Stimulated activated CD8-positive, alpha-beta memory T cell treated with anti-CD3 and anti-CD28 coated beads, Interleukin-15, amount 100 ng/mL, for 48 hours (primary cell): ENCODE results near the gene BAX.
"Not testable (repeated sequence)": the region's sequence is repeated elsewhere in the genome, so short reads cannot be mapped to it uniquely, and the experiment has no call there.

Experiments
- DNase-seq, 2 donors: peaks; one replicate each; pipeline ENCODE4 v3.0.0-alpha.2; 2020; ENCODE audit warnings: low read depth in 2 of 2

BAX gene

DNA sequence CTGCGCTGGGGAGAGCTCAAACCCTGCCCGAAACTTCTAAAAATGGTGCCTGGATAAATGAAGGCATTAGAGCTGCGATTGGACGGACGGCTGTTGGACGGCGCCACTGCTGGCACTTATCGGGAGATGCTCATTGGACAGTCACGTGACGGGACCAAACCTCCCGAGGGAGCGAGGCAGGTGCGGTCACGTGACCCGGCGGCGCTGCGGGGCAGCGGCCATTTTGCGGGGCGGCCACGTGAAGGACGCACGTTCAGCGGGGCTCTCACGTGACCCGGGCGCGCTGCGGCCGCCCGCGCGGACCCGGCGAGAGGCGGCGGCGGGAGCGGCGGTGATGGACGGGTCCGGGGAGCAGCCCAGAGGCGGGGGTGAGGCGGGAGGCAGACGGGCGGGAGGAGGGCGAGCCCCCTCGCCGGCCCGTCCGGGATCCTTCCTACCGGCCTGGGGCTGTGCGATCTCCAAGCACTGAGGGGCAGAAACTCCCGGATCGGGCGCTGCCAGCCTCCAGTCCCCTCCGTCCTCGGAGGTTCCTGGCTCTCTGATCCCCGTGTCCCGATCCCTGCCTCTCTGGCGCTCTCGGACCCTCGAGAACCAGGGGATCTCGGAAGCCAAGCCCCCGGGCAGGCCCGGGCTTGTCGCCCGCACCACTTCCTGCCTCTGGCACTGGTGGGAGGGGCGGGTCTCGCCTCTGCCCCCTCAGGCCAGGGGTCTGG lies at the start of gene BAX:
Gene BAX (plus strand): TSS at position 281 of the 713 bp plus-strand sequence. CDS start 54 bp downstream, at position 335.
- DNase-seq: peak; percentile 95 to 97

DNA sequence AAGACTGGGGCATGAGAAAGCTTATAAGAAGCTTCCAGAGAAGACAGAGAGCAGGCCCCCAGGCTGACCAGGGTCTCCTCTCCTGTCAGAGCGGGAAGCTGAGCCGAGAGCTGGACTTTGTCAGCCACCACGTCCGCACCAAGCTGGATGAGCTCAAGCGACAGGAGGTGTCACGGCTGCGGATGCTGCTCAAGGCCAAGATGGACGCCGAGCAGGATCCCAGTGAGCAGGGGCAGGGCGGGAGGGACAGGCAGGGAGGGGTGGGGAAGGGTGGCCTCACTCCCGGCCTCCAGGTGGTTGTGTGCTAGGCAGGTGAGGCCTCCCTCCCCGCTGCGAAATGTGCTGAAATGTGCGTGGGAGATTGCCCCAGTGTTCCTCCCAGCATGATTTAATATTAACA lies 49.0 kb upstream of the BAX start:
- DNase-seq: no peak

DNA sequence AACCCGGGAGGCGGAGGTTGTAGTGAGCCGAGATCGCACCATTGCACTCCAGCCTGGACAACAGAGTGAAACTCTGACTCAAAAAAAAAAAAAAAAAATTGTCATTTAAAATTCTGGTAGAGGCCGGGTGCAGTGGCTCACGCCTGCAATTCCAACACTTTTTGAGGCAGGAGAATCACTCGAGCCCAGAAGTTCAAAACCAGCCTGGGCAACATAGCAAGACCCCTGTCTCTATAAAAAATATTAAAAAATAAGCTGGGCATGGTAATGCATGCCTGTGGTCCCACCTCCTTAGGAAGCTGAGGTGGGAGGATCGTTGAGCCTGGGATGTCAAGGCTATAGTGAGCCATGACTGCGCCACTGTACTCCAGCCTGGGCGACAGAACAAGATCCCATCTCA lies 48.4 kb upstream of the BAX start:
- no peak for DNase-seq

DNA sequence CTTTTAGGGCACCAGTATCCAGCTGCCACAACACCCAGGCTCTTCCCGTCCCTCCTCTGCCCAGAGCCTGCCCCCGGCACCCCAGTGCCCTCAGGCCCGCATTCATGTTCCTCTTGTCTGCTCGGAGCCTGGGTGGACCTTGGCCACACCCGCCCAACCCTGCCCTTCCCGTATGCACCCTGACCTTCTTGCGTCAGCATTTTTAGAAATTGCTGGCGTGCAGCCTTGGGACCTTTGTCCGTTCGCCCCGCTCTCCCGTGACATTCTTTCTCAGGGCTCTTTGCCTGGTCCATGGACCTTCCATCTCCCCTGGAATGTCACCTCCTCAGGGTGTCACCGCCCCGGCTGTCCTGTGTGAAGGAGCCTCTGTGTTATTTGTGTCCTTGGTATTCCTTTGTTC lies 47.0 kb upstream of the BAX start:
- no peak for DNase-seq

DNA sequence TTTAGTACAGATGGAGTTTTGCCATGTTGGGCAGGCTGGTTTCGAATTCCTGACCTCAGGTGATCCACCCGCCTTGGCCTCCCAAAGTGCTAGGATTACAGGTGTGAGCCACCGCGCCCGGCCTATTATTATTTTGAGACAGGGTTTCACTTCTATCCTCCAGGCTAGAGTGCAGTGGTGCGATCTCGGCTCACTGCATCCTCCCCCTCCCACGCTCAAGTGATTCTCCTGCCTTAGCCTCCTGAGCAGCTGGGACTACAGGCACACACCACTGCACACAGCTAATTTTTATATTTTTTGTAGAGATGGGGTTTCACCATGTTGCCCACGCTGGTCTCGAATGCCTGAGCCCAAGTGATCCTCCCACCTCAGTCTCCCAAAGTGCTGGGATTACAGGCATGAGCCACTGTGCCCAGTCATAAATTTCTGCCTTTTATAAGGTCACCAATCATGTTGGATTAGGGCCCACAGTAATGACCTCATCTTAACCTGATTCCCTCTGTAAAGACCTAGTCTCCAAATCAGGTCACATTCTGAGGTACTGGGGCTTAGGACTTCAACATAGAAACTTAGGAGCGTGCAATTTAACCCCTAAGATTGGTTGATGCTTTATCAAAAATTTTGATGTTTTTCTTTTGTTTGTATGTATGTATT lies 45.1 kb upstream of the BAX start:
- not testable (repeated sequence) for DNase-seq

DNA sequence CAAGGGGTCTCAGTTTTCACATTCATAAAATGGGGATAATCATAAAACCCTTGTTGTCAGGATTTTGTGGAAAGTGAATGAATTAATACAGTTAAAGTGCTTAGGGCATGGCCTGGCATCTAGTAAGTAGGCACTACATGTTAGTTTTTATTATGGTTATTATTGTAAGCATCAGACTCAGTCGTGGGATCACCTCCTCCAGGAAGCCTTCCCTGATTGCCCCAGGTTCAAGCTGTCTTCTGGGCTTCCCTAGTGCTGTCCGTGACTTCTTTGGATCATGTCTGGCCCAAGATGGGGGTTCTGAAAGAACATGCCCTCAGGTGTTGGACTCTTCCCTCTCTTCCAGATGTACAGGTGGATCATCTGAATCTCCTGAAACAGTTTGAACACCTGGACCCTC lies 43.9 kb upstream of the BAX start:
- DNase-seq: no peak

DNA sequence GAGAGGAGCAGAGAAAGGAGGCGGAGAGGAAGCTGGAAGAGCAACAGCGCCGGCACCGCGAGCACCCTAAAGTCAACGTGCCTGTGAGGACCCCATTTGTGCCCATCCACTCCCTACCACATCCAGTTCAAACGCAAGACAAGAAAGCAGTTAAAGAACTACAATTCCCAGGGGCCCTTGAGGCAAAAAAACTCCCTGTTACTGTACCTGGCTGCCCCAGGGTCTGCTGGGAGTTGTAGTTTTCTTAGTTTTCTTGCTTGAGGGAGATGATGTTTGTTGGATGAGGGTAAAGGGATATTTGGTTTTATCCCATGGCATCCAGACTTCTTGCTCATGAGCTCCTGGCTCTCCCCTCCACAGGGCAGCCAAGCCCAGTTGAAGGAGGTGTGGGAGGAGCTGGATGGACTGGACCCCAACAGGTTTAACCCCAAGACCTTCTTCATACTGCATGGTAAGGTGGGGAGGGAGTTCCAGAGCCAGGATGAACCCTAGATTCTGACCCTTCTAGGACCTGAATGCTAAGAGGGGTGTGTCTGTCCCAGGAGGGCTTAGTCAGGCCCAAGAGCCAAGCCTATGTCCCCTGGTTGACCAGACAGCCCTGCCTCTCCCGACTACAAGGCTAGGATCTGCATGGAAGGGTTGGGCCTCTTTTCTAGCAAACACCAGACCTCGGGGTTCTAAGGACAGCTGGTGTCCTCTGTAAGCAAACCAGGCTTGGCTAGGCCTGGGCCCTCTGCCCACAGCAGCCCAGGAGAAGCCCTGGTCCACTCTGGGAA lies 41.4 kb upstream of the BAX start:
- no peak for DNase-seq

DNA sequence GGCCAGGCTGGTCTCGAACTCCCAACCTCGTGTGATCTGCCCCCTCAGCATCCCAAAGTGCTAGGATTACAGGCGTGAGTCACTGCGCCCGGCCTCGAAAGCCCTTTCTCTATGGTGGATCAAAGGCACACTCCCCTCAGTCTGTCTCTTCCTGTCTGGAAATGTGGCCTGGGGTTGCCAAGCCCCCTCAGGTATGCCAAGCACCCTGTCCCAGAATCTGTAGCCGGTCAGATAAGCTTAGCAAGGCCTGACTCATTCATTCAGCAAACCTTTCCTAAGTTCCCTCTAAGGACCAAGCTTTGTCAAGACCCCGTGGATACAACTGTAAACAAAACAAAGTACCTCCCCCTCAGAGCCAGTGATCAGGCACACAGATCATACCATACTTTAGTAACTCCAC lies 40.5 kb upstream of the BAX start:
- no peak for DNase-seq

DNA sequence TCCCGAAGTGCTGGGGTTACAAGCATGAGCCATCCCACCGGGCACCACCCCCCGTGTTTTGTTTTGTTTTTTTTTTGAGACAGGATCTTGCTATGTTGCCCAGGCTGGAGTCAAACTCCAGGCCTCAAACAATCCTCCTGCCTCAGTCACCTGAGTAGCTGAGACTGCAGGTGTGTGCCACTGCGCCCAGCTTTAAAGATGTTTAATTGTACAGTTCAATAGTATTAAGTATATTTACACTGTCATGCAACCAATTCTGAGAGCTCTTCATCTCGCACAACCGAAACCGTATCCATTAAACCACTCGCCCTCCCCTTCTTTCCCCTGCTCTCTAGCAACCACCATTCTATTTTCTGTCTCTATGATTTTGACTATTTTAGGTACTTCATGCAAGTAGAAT lies 38.9 kb upstream of the BAX start:
- no peak for DNase-seq

DNA sequence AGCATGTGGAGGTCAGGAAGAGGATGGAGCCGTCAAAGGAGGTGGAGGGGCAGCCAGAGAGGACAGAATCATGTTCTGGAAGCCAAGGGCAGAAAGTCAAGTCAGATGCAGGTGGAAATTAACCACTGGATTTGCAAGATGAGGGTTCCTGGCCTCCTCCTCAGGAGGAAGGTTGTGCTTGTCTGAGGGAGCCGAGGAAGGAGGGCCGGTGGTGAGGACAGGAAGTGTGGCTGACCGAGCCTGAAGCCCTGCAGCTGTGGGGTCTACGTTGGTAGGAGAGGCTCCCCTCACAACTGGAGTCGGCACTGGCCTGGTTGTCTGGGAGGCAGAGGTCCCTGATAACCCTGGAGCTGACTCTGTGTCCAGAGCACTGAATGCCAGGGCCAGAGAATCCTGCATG lies 36.6 kb upstream of the BAX start:
- DNase-seq: no peak

DNA sequence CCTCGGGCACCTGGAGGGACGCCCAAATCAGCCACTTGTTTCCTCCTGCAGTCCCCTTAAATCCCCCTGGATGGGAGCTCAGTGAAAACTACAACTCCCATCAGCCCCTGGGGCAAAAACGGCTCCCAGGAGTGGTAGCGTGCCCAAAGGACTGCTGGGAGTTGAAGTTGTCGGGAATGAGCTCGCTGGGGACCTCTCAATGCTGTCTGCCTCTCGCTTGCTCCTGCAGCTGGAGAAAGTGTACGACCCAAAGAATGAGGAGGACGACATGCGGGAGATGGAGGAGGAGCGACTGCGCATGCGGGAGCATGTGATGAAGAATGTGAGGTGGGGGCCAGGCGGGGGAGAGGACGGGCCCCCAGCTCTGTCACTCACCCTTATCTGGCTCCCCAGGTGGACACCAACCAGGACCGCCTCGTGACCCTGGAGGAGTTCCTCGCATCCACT lies 35.9 kb upstream of the BAX start:
- no peak for DNase-seq

DNA sequence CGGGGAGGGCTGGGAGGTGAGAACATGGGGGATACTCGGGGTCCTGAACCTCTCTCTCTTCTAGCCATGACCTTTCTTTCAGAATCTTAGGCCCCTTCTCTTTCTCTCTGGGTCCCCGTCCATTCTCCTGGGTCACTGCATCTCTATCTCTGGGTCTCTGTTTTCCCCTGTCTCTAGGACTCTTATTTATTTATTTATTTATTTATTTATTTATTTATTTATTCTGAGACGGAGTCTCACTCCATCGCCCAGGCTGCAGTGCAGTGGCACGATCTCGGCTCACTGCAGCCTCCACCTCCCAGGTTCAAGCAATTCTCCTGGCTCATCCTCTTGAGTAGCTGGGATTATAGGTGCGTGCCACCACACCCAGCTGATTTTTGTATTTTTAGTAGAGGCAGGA lies 35.4 kb upstream of the BAX start:
- DNase-seq: not testable (repeated sequence)

DNA sequence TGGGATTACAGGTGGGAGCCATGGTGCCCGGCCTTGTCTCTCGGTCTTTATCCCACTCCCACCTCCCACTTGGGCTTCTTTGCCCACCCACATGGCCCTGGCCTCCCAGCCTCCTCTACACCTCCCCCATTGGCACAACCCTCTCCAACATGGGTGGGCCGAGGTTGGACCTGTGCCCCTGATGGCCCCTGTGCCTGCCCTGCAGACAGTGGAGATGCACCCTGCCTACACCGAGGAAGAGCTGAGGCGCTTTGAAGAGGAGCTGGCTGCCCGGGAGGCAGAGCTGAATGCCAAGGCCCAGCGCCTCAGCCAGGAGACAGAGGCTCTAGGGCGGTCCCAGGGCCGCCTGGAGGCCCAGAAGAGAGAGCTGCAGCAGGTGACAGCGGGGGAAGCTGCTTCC lies 33.7 kb upstream of the BAX start:
- DNase-seq: no peak

DNA sequence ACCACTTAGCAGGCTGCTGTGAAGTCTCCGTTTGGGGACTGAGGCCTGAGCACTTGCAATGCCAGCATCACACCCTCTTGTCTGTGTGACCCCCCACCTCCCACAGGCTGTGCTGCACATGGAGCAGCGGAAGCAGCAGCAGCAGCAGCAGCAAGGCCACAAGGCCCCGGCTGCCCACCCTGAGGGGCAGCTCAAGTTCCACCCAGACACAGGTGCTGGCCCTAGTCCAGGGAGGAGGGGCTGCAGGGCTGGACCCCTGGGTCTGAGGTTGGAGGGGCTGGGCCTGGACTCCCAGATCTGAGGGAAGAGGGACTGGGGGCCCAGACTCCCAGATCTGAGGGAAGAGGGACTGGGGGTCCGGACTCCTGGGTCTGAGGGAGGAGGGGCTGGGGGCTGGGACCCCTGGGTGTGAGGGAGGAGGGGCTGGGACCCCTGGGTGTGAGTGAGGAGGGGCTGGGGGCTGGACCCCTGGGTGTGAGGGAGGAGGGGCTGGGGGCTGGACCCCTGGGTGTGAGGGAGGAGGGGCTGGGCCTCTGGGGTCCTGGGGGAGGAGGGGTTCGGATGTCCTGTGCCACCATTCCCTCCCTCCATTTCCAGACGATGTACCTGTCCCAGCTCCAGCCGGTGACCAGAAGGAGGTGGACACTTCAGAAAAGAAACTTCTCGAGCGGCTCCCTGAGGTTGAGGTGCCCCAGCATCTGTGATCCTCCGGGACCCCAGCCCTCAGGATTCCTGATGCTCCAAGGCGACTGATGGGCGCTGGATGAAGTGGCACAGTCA lies 32.8 kb upstream of the BAX start:
- DNase-seq: no peak

DNA sequence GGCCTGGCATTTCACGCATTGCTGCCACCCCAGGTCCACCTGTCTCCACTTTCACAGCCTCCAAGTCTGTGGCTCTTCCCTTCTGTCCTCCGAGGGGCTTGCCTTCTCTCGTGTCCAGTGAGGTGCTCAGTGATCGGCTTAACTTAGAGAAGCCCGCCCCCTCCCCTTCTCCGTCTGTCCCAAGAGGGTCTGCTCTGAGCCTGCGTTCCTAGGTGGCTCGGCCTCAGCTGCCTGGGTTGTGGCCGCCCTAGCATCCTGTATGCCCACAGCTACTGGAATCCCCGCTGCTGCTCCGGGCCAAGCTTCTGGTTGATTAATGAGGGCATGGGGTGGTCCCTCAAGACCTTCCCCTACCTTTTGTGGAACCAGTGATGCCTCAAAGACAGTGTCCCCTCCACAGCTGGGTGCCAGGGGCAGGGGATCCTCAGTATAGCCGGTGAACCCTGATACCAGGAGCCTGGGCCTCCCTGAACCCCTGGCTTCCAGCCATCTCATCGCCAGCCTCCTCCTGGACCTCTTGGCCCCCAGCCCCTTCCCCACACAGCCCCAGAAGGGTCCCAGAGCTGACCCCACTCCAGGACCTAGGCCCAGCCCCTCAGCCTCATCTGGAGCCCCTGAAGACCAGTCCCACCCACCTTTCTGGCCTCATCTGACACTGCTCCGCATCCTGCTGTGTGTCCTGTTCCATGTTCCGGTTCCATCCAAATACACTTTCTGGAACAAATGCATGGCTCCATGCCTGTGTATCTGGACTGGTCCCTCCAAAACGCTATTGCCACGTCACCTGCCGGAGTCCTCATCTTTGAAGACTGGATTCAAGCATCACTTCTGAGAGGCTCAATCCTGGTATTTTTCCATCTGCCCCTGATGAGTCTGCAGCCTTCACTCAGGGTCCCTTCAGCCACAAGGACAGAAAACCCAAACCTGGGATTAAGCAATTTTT lies 31.9 kb upstream of the BAX start:
- DNase-seq: no peak

DNA sequence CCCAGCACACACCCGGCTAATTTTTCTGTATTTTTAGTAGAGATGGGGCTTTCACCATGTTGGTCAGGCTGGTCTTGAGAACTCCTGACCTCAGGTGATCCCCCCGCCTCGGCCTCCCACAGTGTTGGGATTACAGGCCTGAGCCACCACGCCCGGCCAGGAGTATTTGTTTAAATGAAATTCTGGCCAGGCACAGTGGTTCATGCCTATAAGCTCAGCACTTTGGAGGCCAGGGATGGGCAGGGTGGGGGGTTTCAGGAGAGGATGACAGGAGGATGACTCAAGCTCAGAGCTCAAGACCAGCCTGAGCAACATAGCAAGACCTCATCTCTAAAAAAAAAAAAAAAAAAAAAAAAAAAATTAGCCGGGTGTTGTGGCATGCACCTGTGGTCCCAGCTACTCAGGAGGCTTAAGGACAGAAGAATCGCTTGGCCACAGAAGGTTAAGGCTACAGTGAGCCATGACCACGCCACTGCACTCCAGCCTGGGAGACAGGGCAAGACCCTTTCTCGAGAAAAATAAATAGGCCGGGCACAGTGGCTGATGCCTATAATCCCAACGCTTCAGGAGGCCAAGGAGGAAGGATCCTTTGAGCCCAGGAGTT lies 29.3 kb upstream of the BAX start:
- no peak for DNase-seq

DNA sequence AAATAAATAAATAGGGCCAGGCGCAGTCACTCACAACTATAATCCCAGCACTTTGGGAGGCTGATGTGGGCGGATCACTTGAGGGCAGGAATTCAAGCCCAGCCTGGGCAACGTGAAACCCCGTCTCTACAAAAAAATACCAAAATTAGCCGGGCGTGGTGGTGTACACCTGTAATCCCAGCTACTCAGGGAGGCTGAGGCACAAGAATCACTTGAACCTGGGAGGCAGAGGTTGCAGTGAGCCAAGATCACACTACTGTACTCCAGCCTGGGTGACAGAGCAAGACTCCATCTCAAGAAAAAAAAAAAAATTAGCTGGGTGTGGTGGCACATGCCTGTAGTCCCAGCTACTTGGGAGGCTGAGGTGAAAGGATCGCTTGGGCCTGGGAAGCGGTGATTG lies 28.8 kb upstream of the BAX start:
- DNase-seq: not testable (repeated sequence)

DNA sequence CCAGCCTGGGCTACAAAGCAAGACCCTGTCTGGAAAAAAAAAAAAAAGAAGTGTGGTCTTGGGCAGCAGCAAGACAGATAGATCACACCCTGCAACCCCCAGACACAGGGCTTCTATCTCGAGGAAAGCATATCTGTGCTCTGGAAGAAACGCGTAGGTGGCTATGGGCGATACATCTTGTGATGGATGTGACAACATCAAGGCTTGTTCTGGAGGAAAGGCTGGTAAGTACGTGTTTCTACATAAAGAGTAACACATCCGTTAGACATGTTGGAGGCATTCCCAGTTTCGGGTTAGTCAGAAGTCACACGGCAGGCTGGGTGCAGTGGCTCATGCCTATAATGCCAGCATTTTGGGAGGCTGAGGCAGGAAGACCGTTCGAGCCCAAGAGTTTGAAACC lies 27.8 kb upstream of the BAX start:
- DNase-seq: no peak

DNA sequence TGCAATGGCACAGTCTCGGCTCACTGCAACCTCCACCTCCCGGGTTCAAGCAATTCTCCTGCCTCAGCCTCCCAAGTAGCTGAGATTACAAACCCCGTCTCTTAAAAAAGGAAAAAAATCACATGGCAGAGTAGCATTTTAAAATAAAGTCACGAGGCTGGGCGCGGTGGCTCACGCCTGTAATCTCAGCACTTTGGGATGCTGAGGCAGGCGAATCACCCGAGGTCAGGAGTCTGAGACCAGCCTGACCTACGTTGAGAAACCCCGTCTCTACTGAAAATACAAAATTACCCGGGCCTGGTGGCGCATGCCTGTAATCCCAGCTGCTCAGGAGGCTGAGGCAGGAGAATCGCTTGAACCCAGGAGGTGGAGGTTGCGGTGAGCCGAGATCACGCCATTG lies 27.0 kb upstream of the BAX start:
- not testable (repeated sequence) for DNase-seq
